HG03520 (cell line): ENCODE data around the gene PRMT3.
"Not testable (repeated sequence)": the region's sequence is repeated elsewhere in the genome, so short reads cannot be mapped to it uniquely, and the experiment has no call there.

Source experiments
- ATAC-seq: cut with Tn5 transposase; IDR thresholded peaks from one replicate; pipeline ENCODE4 v1.9.1; 2021; ENCODE audit warnings: mild to moderate bottlenecking, moderate library complexity; ENCODE audit not compliant: unreplicated experiment

PRMT3 gene

GRCh38 chr11:20373568-20374209, 13.8 kb upstream of the PRMT3 start:
- ATAC-seq = no peak

GRCh38 chr11:20374741-20375300, 12.7 kb upstream of the PRMT3 start:
- ATAC-seq = no peak

GRCh38 chr11:20376162-20376730, 11.3 kb upstream of the PRMT3 start:
- no peak for ATAC-seq

GRCh38 chr11:20385996-20386395, 1.5 kb upstream of the PRMT3 start:
- ATAC-seq = not testable (repeated sequence)

GRCh38 chr11:20388096-20389055, 860 bp downstream of the PRMT3 start:
- peak; percentile 7 for ATAC-seq

- ATAC-seq = peak; percentile 94
Observed at GRCh38 chr11:20397281-20397680, 9.8 kb downstream of the PRMT3 start.

- no peak for ATAC-seq
Observed at GRCh38 chr11:20399498-20399897, 12.0 kb downstream of the PRMT3 start.

- ATAC-seq = no peak
Observed at GRCh38 chr11:20403059-20403458, 15.5 kb downstream of the PRMT3 start.

- no peak for ATAC-seq
Observed at GRCh38 chr11:20406484-20406883, 19.0 kb downstream of the PRMT3 start.

GRCh38 chr11:20407344-20407743, 19.8 kb downstream of the PRMT3 start:
- no peak for ATAC-seq

GRCh38 chr11:20415432-20415831, 27.9 kb downstream of the PRMT3 start:
- no peak for ATAC-seq

- ATAC-seq = no peak
Observed at GRCh38 chr11:20417771-20418170, 30.3 kb downstream of the PRMT3 start.

GRCh38 chr11:20421946-20422345, 34.4 kb downstream of the PRMT3 start:
- ATAC-seq = no peak

GRCh38 chr11:20429216-20429615, 41.7 kb downstream of the PRMT3 start:
- ATAC-seq = no peak

- no peak for ATAC-seq
Observed at GRCh38 chr11:20438637-20439036, 51.1 kb downstream of the PRMT3 start.

GRCh38 chr11:20443596-20443995, 56.1 kb downstream of the PRMT3 start:
- no peak for ATAC-seq

GRCh38 chr11:20444535-20444934, 57.0 kb downstream of the PRMT3 start:
- ATAC-seq = no peak

GRCh38 chr11:20448834-20449233, 61.3 kb downstream of the PRMT3 start:
- ATAC-seq = no peak

GRCh38 chr11:20450829-20451228, 63.3 kb downstream of the PRMT3 start:
- ATAC-seq = no peak

GRCh38 chr11:20451568-20451967, 64.1 kb downstream of the PRMT3 start:
- ATAC-seq = no peak

GRCh38 chr11:20452585-20452984, 65.1 kb downstream of the PRMT3 start:
- no peak for ATAC-seq
